ENCODE measurements around the gene CTSF.

CTSF gene

GRCh38 chr11:66530927-66531709, 37.3 kb downstream of the CTSF start:
- DNase-seq = no peak

GRCh38 chr11:66529655-66530054, 38.8 kb downstream of the CTSF start:
- DNase-seq = no peak

GRCh38 chr11:66529069-66529468, 39.3 kb downstream of the CTSF start:
- no peak for DNase-seq

GRCh38 chr11:66524304-66525040, 43.9 kb downstream of the CTSF start:
- DNase-seq = no peak

- no peak for DNase-seq
Observed at GRCh38 chr11:66523611-66524010, 44.8 kb downstream of the CTSF start.

Measured in activated effector memory CD4-positive, alpha-beta T cell treated with anti-CD3 and anti-CD28 coated beads, Interleukin-2, amount 50 U/mL, for 16 hours (primary cell).